NT2/D1 (cell line): ENCODE measurements around the gene C2orf72.

Experiments
- DNase-seq: peaks from one replicate; pipeline ENCODE4 v3.0.0-alpha.2; 2011; ENCODE audit warnings: low read depth, low spot score
- H3K27me3 ChIP-seq: 2 replicates; pipeline ENCODE4 v1.6.0; 2011; ENCODE audit warnings: mild to moderate bottlenecking; ENCODE audit not compliant: insufficient read length, insufficient read depth
- H3K36me3 ChIP-seq: 2 replicates; pipeline ENCODE4 v1.6.1; 2011; ENCODE audit warnings: mild to moderate bottlenecking, low read length, mixed read lengths; ENCODE audit not compliant: insufficient read depth, insufficient read length
- H3K4me1 ChIP-seq: 2 replicates; pipeline ENCODE4 v1.5.1; 2011; ENCODE audit not compliant: insufficient read depth, insufficient read length
- H3K4me3 ChIP-seq: 2 replicates; pipeline ENCODE4 v1.5.1; 2011; ENCODE audit warnings: low read depth; ENCODE audit not compliant: insufficient read length
- H3K9ac ChIP-seq: 2 replicates; pipeline ENCODE4 v1.6.0; 2011; ENCODE audit warnings: low read depth; ENCODE audit not compliant: insufficient read length
- H3K9me3 ChIP-seq: 2 replicates; pipeline ENCODE4 v1.5.1; 2011; ENCODE audit warnings: mild to moderate bottlenecking, low read length; ENCODE audit not compliant: insufficient read depth
- SUZ12 ChIP-seq: IDR thresholded peaks from 2 replicates; pipeline ENCODE4 v1.6.1; 2011; ENCODE audit not compliant: insufficient read length, insufficient read depth; ENCODE audit errors: extremely low read depth
- YY1 ChIP-seq: IDR thresholded peaks from 2 replicates; pipeline ENCODE4 v1.6.1; 2011; ENCODE audit not compliant: insufficient read length, insufficient read depth
- ZNF274 ChIP-seq: IDR thresholded peaks from 2 replicates; pipeline ENCODE4 v1.6.1; 2011; ENCODE audit warnings: mild to moderate bottlenecking, low read depth, low read length

The C2orf72 gene

DNA sequence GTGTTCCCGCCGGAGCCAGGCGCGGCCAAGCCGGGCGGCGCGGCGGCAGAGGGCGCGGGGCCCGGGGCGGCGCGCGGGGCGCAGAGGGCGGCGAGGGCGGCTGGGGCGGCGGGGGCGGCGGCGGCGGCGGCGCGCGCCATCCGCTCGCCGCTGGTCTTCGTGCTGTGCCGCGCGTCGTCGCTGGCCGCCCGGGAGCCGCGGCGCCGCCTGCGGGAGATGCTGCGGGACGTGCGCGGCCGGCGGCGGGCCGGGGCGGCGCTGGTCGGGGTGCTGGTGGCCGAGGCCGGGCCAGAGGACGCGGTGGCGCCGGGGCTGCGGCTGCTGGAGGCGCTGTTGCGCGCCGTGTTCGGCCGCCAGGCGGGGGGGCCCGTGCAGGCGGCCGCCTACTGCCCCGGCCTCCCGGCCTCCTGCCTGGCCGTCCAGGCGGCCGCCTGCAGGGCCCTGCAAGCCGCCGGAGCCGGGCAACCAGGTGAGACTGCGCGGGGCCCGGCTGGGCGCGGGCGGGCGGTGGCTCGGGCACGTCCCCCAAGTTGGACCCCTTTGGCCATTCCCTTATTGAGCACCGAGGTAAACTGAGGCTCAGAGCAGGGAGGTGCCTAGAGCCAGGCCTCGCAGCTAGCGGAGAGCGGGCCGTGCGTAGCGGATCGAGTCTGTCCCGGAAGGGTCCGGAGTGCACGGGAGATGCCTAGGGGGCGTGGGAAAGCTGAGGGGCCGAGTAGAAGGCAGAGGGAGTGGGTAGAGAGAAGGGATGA lies 584 bp downstream of the C2orf72 start:
- no peaks in the 10 kb centered on the region for H3K9me3 ChIP-seq
- peak overlapping the region; percentile 83 for H3K9ac ChIP-seq
- H3K36me3 ChIP-seq, result peaks cover 11% of the 10 kb centered on the region
- peaks cover 2% of the 10 kb centered on the region for H3K4me1 ChIP-seq
- H3K27me3 ChIP-seq, result peaks cover 27% of the 10 kb centered on the region
- no peak for DNase-seq
- peak overlapping the region; percentile 61 for H3K4me3 ChIP-seq
- TF ChIP-seq ZNF274, result no peak
- TF ChIP-seq YY1, result no peak

DNA sequence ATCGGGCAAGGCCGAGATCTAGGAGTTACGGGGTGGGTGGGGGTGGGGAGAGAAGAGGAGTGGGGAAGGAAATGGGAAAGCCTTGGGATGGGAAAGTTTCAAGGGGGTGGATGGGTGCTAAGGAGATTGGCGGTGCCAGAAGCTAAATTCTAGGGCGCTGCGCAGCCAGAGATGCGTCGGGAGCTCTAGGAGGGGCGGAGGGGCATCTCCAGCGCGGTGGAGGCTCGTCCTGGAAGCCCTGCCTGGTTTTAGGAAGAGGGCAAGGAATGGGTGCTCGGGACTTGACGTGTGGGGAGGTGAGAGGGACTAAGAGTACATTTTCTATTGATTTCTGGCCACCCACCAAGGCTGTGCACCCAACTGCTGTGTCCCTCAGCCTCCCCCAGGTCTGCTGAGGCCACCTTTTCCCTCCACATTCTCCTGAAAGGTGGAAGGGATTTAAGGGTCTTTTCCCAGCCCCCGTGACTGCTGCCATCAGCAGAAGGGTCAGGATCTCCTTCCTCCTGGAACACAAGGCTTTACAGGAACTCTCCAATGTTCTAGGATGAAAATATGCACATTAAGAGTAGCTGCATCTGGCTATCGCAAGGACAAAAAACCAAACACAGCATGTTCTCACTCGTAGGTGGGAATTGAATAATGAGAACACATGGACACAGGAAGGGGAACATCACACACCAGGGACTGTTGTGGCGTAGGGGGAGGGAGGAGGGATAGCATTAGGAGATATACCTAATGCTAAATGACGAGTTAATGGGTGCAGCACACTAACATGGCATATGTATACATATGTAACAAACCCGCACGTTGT lies 1.4 kb downstream of the C2orf72 start:
- Histone ChIP-seq H3K9ac (peak overlapping the region; percentile 83), H3K36me3 (peaks cover 11% of the 10 kb centered on the region), H3K4me1 (peaks cover 2% of the 10 kb centered on the region), H3K27me3 (peaks cover 26% of the 10 kb centered on the region), H3K9me3 (no peaks in the 10 kb centered on the region), H3K4me3 (peak overlapping the region; percentile 61)
- DNase-seq, result no peak
- no peak for TF ChIP-seq SUZ12
- no peak for TF ChIP-seq YY1
- TF ChIP-seq ZNF274, result no peak

DNA sequence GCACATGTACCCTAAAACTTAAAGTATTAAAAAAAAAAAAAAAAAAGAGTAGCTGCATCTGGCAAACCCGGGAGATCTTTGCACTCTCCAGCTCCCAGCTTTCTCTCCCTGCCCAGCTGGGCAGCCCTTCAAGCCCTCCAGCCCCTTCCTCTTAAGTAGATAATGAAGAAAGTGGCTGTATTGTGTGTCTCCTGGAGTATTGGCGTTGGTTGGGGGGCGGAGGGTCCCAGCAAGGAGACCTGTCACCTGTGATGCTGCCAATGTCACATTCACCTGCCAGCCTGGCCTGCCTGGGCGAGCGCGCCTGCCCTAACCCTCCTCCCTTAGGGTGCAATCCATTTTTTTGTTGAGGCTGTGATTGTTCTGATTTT lies 2.0 kb downstream of the C2orf72 start:
- Histone ChIP-seq H3K4me1 (peaks cover 2% of the 10 kb centered on the region), H3K9me3 (no peaks in the 10 kb centered on the region), H3K9ac (no peak overlapping the region), H3K4me3 (no peak overlapping the region), H3K27me3 (peaks cover 26% of the 10 kb centered on the region), H3K36me3 (peaks cover 16% of the 10 kb centered on the region)
- no peak for DNase-seq
- TF ChIP-seq YY1 (no peak), SUZ12 (no peak), ZNF274 (no peak)

DNA sequence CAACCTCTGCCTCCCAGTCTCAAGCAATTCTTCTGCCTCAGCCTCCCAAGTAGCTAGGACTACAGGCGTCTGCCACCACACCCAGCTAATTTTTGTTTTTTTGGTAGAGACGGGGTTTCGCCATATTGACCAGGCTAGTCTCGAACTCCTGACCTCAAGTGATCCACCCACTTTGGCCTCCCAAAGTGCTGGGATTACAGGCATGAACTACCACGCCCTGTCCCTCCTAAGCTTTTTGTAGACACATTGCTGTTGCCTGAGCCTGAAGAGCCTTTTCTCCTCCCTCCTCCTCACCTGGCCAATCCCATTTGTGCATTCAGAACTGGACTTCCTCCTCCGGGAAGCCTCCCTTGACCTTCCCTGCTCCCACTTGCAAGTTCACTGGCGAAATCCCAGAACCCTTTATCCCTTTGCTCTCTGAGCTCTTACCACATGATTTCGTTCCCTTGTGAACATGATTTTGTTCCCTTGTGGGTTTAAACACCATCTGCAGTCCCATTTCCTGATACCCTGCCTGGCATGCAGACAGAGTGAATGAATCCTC lies 2.6 kb downstream of the C2orf72 start:
- no peak for DNase-seq

DNA sequence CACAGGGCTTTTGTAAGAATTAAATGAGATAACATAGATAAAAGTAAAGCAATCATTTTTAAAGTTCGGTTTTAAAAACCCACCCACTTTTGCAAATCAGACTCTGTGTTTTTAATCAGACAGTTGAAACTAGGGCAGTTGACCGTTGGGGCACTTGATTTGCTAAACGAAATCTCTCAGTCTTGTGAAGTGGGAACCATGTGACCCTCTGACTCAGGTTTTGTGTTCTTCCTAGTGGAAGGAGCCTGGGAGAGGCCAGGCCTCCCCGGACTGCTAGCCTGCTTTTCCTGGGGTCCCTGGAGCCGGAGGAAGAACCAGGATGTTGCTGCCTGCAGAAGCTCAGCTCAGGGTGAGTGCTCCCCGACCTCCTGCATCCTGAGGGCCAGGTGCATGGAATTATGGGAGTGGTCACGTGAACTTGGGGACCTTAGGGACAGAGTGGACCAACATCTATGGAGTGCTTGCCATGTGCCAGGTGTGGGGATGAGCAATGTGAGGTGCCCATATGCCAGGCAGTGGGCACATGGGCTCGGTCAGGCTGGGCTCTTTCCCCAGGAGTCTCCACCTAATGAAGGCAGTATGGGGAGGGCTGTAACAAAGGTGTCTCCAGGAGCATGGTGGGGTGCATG lies 3.9 kb downstream of the C2orf72 start:
- no peaks in the 10 kb centered on the region for H3K9me3 ChIP-seq
- H3K4me1 ChIP-seq, result peaks cover 2% of the 10 kb centered on the region
- DNase-seq, result no peak
- no peak overlapping the region for H3K4me3 ChIP-seq
- peaks cover 19% of the 10 kb centered on the region for H3K36me3 ChIP-seq
- TF ChIP-seq YY1, result no peak
- no peak for TF ChIP-seq ZNF274
- no peak for TF ChIP-seq SUZ12
- peaks cover 21% of the 10 kb centered on the region for H3K27me3 ChIP-seq
- H3K9ac ChIP-seq, result no peak overlapping the region

More for the DNA sequence above, 2.6 kb downstream of the C2orf72 start:
- Histone ChIP-seq H3K9me3 (no peaks in the 10 kb centered on the region), H3K36me3 (peaks cover 17% of the 10 kb centered on the region), H3K27me3 (peaks cover 26% of the 10 kb centered on the region), H3K4me1 (peaks cover 2% of the 10 kb centered on the region), H3K4me3 (no peak overlapping the region), H3K9ac (no peak overlapping the region)
- TF ChIP-seq YY1, result no peak
- no peak for TF ChIP-seq ZNF274
- no peak for TF ChIP-seq SUZ12

DNA sequence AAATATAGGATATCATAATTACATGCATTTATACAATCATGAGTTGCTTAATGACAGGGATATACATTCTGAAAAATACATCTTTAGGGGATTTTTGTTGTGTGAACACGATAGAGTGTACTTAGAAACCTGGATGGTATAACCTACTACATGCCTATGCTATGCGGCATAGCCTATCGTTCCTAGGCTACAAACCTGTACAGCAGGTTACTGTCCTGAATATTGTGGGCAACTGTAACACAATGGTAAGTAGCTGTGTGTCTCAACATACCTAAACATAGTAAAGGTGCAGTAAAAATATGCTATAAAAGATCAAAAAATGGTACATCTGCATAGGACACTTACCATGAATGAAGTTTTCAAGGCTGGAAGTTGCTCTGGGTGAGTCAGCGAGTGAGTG lies 6.5 kb downstream of the C2orf72 start:
- no peak for DNase-seq
- peaks cover 27% of the 10 kb centered on the region for H3K36me3 ChIP-seq
- TF ChIP-seq ZNF274 (no peak), YY1 (no peak), SUZ12 (no peak)
- no peak overlapping the region for H3K9ac ChIP-seq
- no peaks in the 10 kb centered on the region for H3K4me1 ChIP-seq
- H3K9me3 ChIP-seq, result no peaks in the 10 kb centered on the region
- H3K27me3 ChIP-seq, result peaks cover 2% of the 10 kb centered on the region
- no peak overlapping the region for H3K4me3 ChIP-seq

DNA sequence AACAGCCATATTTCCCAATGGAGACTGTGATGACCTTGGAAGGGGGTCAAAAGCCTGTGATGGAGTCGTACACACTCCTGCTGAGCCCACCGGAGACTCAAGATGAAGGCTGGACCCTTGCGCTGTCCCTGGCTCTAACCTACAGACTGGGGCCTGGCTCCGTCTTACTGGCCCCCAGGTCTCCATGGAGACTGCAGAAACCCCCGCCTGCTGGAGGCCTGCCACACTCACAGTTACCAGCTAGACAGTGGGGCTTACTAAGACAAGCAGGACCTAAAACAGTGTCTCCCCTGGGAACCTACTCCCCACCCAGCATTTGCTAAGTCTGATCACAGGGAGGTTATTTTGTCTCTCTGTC lies 9.6 kb downstream of the C2orf72 start:
- H3K4me3 ChIP-seq, result no peak overlapping the region
- H3K9ac ChIP-seq, result no peak overlapping the region
- H3K4me1 ChIP-seq, result peaks cover 2% of the 10 kb centered on the region
- no peaks in the 10 kb centered on the region for H3K9me3 ChIP-seq
- peaks cover 21% of the 10 kb centered on the region for H3K36me3 ChIP-seq
- peaks cover 3% of the 10 kb centered on the region for H3K27me3 ChIP-seq
- DNase-seq, result no peak
- no peak for TF ChIP-seq SUZ12
- TF ChIP-seq YY1, result no peak
- no peak for TF ChIP-seq ZNF274
